ENCODE data around the gene ZNF22. TPM values are rescaled to one million over a fixed set of nuclear protein-coding genes. Genes with fewer than 3 reads are reported as not detected.

ZNF22 gene
- polyA plus RNA-seq, 3 donors from 2014 or later, result 53.4 to 73.5 (median 58.8) TPM

Other genes starting within 250 kb of the ZNF22 start
- not detected for gene TMEM72, start 89.6 kb upstream of the ZNF22 start, polyA plus RNA-seq
- gene RASSF4, start 41.1 kb upstream of the ZNF22 start, polyA plus RNA-seq, result 10 to 100 TPM; 36.7 to 45.6 (median 38.0) TPM
- not detected for gene DEPP1, start 22.1 kb upstream of the ZNF22 start, polyA plus RNA-seq

Data from immature natural killer cell (primary cell).